Measurements from ENCODE around the gene SLPI. TPM values are rescaled to one million over a fixed set of nuclear protein-coding genes. Genes with fewer than 3 reads are reported as not detected.

Gene SLPI
- total and polyA plus RNA-seq, 2 of the 13 experiments (the other 11 are each of a cell fraction or from before 2014, with no cell fraction given), result 0.13 TPM; not detected in 1

DNA sequence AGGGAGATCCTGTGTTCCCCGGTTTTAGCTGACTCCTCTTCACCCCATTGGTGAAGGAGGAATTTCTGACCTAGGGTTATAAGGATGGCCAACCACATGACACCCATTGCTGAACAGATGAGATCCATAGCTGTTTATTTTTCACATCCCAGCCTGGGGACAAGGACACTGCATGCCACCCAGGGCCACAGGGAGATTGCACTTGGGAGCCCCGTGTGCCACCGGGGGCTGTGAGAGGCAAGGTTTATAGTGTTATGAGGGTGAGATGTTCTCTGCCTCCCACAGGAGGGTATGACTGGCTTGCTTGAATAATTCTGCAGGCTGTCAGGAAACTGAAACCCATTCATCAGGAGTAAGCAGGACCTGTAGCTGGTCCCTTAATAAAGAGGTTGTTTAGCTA lies 14.7 kb upstream of the SLPI start:
- CTCF ChIA-PET (ENCODE audit: low intra/inter-chr PET ratio, low total read pairs), result no interaction called here
- 0% methylated on average over 3 of the region's 3 CpGs for WGBS (ENCODE audit: low lambda C conversion rate)
- BruUV-seq (replicated peaks), result no TSS peak

DNA sequence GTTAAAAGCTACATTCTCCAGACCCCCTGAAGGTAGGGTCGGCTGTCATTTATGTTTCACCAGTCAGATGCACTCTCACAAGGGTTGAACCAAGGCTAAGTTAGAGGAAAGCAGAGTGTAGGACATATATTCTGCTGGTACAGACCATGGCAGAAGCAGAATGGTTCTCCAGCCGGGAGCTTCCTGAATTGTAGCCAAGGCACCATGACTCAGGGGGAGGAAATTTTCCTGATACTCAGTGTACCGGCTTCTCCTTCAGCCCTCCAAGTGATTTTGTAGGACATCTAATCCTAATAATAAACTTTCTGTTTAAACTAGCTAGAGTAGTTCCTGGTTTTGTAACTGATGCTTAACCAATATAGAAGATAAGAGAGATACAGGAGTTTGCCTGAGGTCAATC lies 14.2 kb upstream of the SLPI start:
- Histone ChIP-seq H4K20me1 (ENCODE audit: insufficient read depth, low read length) (no peaks in the 10 kb centered on the region), H3K4me1 (ENCODE audit: insufficient read depth, low read length) (no peaks in the 10 kb centered on the region), H3K4me3 (replicated peaks in 1 of 3; ENCODE audit: insufficient read depth in 1 of 3, low read depth in 2 of 3, low read length in 3 of 3) (no peak overlapping the region), H3K36me3 (replicated peaks in 1 of 2; ENCODE audit: control insufficient read depth in 1 of 2, insufficient read depth in 2 of 2, low read length in 2 of 2) (no peaks in the 10 kb centered on the region), H3K9ac (ENCODE audit: insufficient read depth, low read depth, low read length) (no peak overlapping the region), H3K4me2 (ENCODE audit: low read depth, low read length) (no peak overlapping the region), H2AFZ (ENCODE audit: low read length) (no peak overlapping the region), H3K27ac (ENCODE audit: extremely low read length, insufficient read depth, low read length) (no peak overlapping the region), H3K79me2 (ENCODE audit: insufficient read depth, low read length) (no peaks in the 10 kb centered on the region), H3K9me3 (ENCODE audit: low read length) (no peaks in the 10 kb centered on the region), H3K27me3 (ENCODE audit: control insufficient read depth in 1 of 2, insufficient read depth in 2 of 2, low read length in 2 of 2) (peaks cover 0 to 28% of the 10 kb centered on the region in 2 experiments; a peak in 3 of 5 replicates)
- POLR2A ChIA-PET, result no interaction called here
- in situ Hi-C loops (cut with HindIII; ENCODE audit: extremely low pct_ligation_motif_present, low pct_unique_long_range_greater_than_20kb) (no loop called here), intact Hi-C loops (cut with micrococcal nuclease; ENCODE audit: unreplicated experiment) (no loop called here)
- ATAC-seq (no peak), DNase-seq (ENCODE audit: low spot score) (no peak), FAIRE-seq (no peak)
- BruUV-seq (replicated peaks), result no TSS peak
- WGBS (ENCODE audit: low lambda C conversion rate), result 8% methylated on average over 3 of the region's 3 CpGs
- CTCF ChIA-PET (ENCODE audit: low intra/inter-chr PET ratio, low total read pairs), result no interaction called here
- no peak for TF ChIP-seq ZNF556 (CRISPR knock-in tag; IDR thresholded peaks at IDR 0.05; ENCODE audit: borderline replicate concordance)
- no peak for TF ChIP-seq NFE2L1 (CRISPR knock-in tag; IDR thresholded peaks at IDR 0.05; ENCODE audit: borderline replicate concordance)
- no peak for TF ChIP-seq SIN3A (IDR thresholded peaks at IDR 0.05; ENCODE audit: borderline replicate concordance, low read depth, low read length)
- TF ChIP-seq HNRNPH1 (optimal IDR thresholded peaks at IDR 0.05; ENCODE audit: low read depth, low read length), result no peak
- TF ChIP-seq ATF7-NPFF (CRISPR knock-in tag; IDR thresholded peaks at IDR 0.05; ENCODE audit: low read depth), result no peak
- TF ChIP-seq, protein P1, sequence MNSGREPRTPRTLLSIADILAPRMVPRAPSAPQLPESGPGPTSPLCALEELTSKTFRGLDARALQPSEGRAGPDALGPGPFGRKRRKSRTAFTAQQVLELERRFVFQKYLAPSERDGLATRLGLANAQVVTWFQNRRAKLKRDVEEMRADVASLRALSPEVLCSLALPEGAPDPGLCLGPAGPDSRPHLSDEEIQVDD (CRISPR knock-in tag; IDR thresholded peaks at IDR 0.05; ENCODE audit: borderline replicate concordance), result no peak
- TF ChIP-seq U2AF1 (optimal IDR thresholded peaks at IDR 0.05; ENCODE audit: low read depth, low read length), result no peak
- TF ChIP-seq ZNF605 (CRISPR knock-in tag; IDR thresholded peaks at IDR 0.05), result no peak

More for the DNA sequence above, 14.7 kb upstream of the SLPI start:
- TF ChIP-seq ZBTB34 (CRISPR knock-in tag; IDR thresholded peaks at IDR 0.05), result no peak
- TF ChIP-seq ZNF564 (CRISPR knock-in tag; IDR thresholded peaks at IDR 0.05), result no peak
- no peak for FAIRE-seq
- no peak for ATAC-seq
- no peak overlapping the region for H3K27ac ChIP-seq (ENCODE audit: extremely low read length, insufficient read depth, low read length)
- H3K9me3 ChIP-seq (ENCODE audit: low read length), result no peaks in the 10 kb centered on the region
- no peaks in the 10 kb centered on the region for H3K79me2 ChIP-seq (ENCODE audit: insufficient read depth, low read length)
- H3K4me1 ChIP-seq (ENCODE audit: insufficient read depth, low read length), result no peaks in the 10 kb centered on the region
- no peaks in the 10 kb centered on the region for H3K36me3 ChIP-seq (replicated peaks in 1 of 2; ENCODE audit: control insufficient read depth in 1 of 2, insufficient read depth in 2 of 2, low read length in 2 of 2)
- POLR2A ChIA-PET, result no interaction called here
- H3K27me3 ChIP-seq (ENCODE audit: control insufficient read depth in 1 of 2, insufficient read depth in 2 of 2, low read length in 2 of 2), result peaks cover 0 to 28% of the 10 kb centered on the region in 2 experiments; a peak in 3 of 5 replicates
- DNase-seq (ENCODE audit: low spot score), result no peak
- H2AFZ ChIP-seq (ENCODE audit: low read length), result no peak overlapping the region
- H4K20me1 ChIP-seq (ENCODE audit: insufficient read depth, low read length), result no peaks in the 10 kb centered on the region
- in situ Hi-C loops (cut with HindIII; ENCODE audit: extremely low pct_ligation_motif_present, low pct_unique_long_range_greater_than_20kb), result no loop called here
- H3K4me2 ChIP-seq (ENCODE audit: low read depth, low read length), result no peak overlapping the region
- no peak overlapping the region for H3K9ac ChIP-seq (ENCODE audit: insufficient read depth, low read depth, low read length)
- no peak overlapping the region for H3K4me3 ChIP-seq (replicated peaks in 1 of 3; ENCODE audit: insufficient read depth in 1 of 3, low read depth in 2 of 3, low read length in 3 of 3)
- intact Hi-C loops (cut with micrococcal nuclease; ENCODE audit: unreplicated experiment), result no loop called here
